GM18870 (cell line): ENCODE measurements around the gene VAMP5.

Source experiments
- ATAC-seq: cut with Tn5 transposase; IDR thresholded peaks from one replicate; pipeline ENCODE4 v1.9.1; 2021; ENCODE audit warnings: moderate library complexity; ENCODE audit not compliant: unreplicated experiment

VAMP5 gene

GRCh38 chr2:85623991-85624390 is 39.8 kb downstream of the VAMP5 start:
- ATAC-seq = no peak

- ATAC-seq = no peak
Measured at GRCh38 chr2:85628658-85629057, 44.4 kb downstream of the VAMP5 start.

- no peak for ATAC-seq
Measured at GRCh38 chr2:85631316-85631715, 47.1 kb downstream of the VAMP5 start.

GRCh38 chr2:85635011-85635410 is 50.8 kb downstream of the VAMP5 start:
- no peak for ATAC-seq

- no peak for ATAC-seq
Measured at GRCh38 chr2:85635636-85636035, 51.4 kb downstream of the VAMP5 start.

GRCh38 chr2:85642725-85643124 is 58.5 kb downstream of the VAMP5 start:
- ATAC-seq = no peak
